K562 (cell line): Measurements from ENCODE around the gene KRT83. TPM values are rescaled to one million over a fixed set of nuclear protein-coding genes. Genes with fewer than 3 reads are reported as not detected.

ENCODE experiments used
- ATAC-seq: fragments of 200-7000 bp; cut with Tn5 transposase; 3 replicates; pipeline ENCODE4 v1.9.1; 2020; ENCODE audit warnings: moderate library complexity
- BruUV-seq: library from RNA; stranded (reverse); fragments of 400-500 nt; replicated peaks from 2 replicates; lab custom pipeline; 2021; lab: Mats Ljungman, UMichigan
- CTCF ChIA-PET: fragments of 300-600 bp; formaldehyde crosslinking; extraction: SDS; loops from one replicate; lab custom pipeline; 2021; ENCODE audit warnings: low intra/inter-chr PET ratio; lab: Yijun Ruan, JAX
- POLR2A ChIA-PET: fragments of 300-600, 350-650 bp; sonication (Branson Sonifier 250); formaldehyde crosslinking; extraction: SDS; loops from one replicate; lab custom pipeline; 2021; ENCODE audit warnings: antibody characterized with exemption, inconsistent platforms; lab: Yijun Ruan, JAX
- DNase-seq, 4 experiments: peaks; one replicate each; pipeline versions ENCODE4 v3.0.0 to v3.0.0-alpha.2; 2011 to 2018; ENCODE audit warnings: low spot score in 3 of 4, mixed read lengths in 3 of 4; ENCODE audit errors: extremely low read depth in 1 of 4
- FAIRE-seq: peaks from 2 replicates; lab custom pipeline; 2011; peaks lifted over from hg19 to GRCh38; lab: Jason Lieb, UNC
- H2AFZ ChIP-seq: 2 replicates; pipeline ENCODE4 v1.6.0; 2011; ENCODE audit warnings: low read depth, low read length, control low read depth, inconsistent platforms
- H3K27ac ChIP-seq: fragments of 200-600 bp; 3 replicates; pipeline ENCODE4 v1.8.0; 2011; ENCODE audit warnings: low read depth, mild to moderate bottlenecking, control low read depth, inconsistent platforms, low read length, moderate library complexity, mixed read lengths; ENCODE audit errors: extremely low read depth
- H3K27me3 ChIP-seq, 2 experiments: fragments of 300-600 bp in 1 of 2; 2 replicates in 1 of 2; 3 replicates in 1 of 2; pipeline versions ENCODE4 v1.6.0 to v1.8.0; 2011; ENCODE audit warnings: inconsistent platforms in 2 of 2, low read length in 2 of 2, mild to moderate bottlenecking in 1 of 2, mixed read lengths in 1 of 2, moderate library complexity in 1 of 2; ENCODE audit not compliant: control insufficient read depth in 2 of 2, insufficient read depth in 2 of 2
- H3K36me3 ChIP-seq: fragments of 300-600 bp; 3 replicates; pipeline ENCODE4 v1.8.0; 2011; ENCODE audit warnings: mild to moderate bottlenecking, low read length, inconsistent platforms; ENCODE audit not compliant: control insufficient read depth, insufficient read depth
- H3K4me1 ChIP-seq, 2 experiments: fragments of 200-600 bp in 1 of 2; replicated peaks in 1 of 2; 2 replicates in 1 of 2; 3 replicates in 1 of 2; pipeline versions ENCODE4 v1.5.1 to v1.8.0; 2011; ENCODE audit warnings: inconsistent platforms in 2 of 2, low read length in 2 of 2, mild to moderate bottlenecking in 1 of 2, mixed read lengths in 1 of 2, moderate library complexity in 1 of 2; ENCODE audit not compliant: control insufficient read depth in 2 of 2, insufficient read depth in 2 of 2
- H3K4me2 ChIP-seq: 2 replicates; pipeline ENCODE4 v1.6.1; 2011; ENCODE audit warnings: low read length, control low read depth, inconsistent platforms, mixed read lengths; ENCODE audit not compliant: insufficient read depth
- H3K4me3 ChIP-seq: fragments of 200-600 bp; sonication (generic), shearing (Covaris generic); 2 replicates; pipeline ENCODE4 v1.5.1; 2016; ENCODE audit warnings: control low read depth, inconsistent platforms
- H3K79me2 ChIP-seq: fragments of 200-600 bp; 3 replicates; pipeline ENCODE4 v1.8.0; 2011; ENCODE audit warnings: low read length, inconsistent platforms; ENCODE audit not compliant: control insufficient read depth, insufficient read depth
- H3K9ac ChIP-seq, 2 experiments: 2 replicates each; pipeline versions ENCODE4 v1.6.0 to v1.6.1; 2011; ENCODE audit warnings: low read depth in 2 of 2, low read length in 2 of 2, control low read depth in 1 of 2, inconsistent platforms in 1 of 2, mild to moderate bottlenecking in 1 of 2, mixed read lengths in 1 of 2; ENCODE audit not compliant: insufficient read depth in 1 of 2
- H3K9me1 ChIP-seq: one replicate; pipeline ENCODE4 v1.6.0; 2011; ENCODE audit warnings: inconsistent platforms, mild to moderate bottlenecking, low read length, moderate library complexity; ENCODE audit not compliant: control insufficient read depth, insufficient read depth
- H3K9me3 ChIP-seq: replicated peaks from 2 replicates; pipeline ENCODE4 v1.5.1; 2011; ENCODE audit warnings: low read depth, low read length, inconsistent platforms; ENCODE audit not compliant: control insufficient read depth, insufficient read depth
- H4K20me1 ChIP-seq: replicated peaks from 2 replicates; pipeline ENCODE4 v1.6.1; 2011; ENCODE audit warnings: low read length, inconsistent platforms, mixed read lengths; ENCODE audit not compliant: control insufficient read depth, insufficient read depth
- RBM14 ChIP-seq: fragments of 200-400 bp; formaldehyde crosslinking; IDR thresholded peaks from 2 replicates; pipeline ENCODE4 v1.6.1; 2018; ENCODE audit warnings: low read depth, mild to moderate bottlenecking, low read length, moderate library complexity, borderline replicate concordance; ENCODE audit not compliant: insufficient read depth
- RUNX1 ChIP-seq: sonication (generic); IDR thresholded peaks from 2 replicates; pipeline ENCODE4 v1.6.1; 2016; ENCODE audit warnings: antibody characterized with exemption, low read depth
- ZNF316 ChIP-seq: fragments of 450-650 bp; IDR thresholded peaks from 2 replicates; pipeline ENCODE4 v1.6.1; 2016
- ZNF586 ChIP-seq: fragments of 450-650 bp; formaldehyde crosslinking; conservative IDR thresholded peaks from 2 replicates; pipeline ENCODE4 v1.4.0; 2020; ENCODE audit warnings: mild to moderate bottlenecking, moderate library complexity
- ZNF609 ChIP-seq: sonication (generic); formaldehyde crosslinking; IDR thresholded peaks from 2 replicates; pipeline ENCODE4 v1.8.1; 2023; ENCODE audit warnings: missing genetic modification reagents, mild to moderate bottlenecking, borderline replicate concordance
- WGBS: fragments of 100-300 bp; shearing (Covaris generic); methylation state at CpG from one replicate; pipeline ENCODE4 v1.1.6; 2016; ENCODE audit warnings: low coverage, mixed read lengths; ENCODE audit not compliant: insufficient coverage; ENCODE audit errors: missing lambda C conversion rate; 5-methylcytosine and 5-hydroxymethylcytosine counted together
- in situ Hi-C: fragments of 300-500 bp; cut with MboI; formaldehyde crosslinking; loops from 4 replicates; pipeline ENCODE4 v1.15.0; 2018; ENCODE audit warnings: inconsistent platforms, mixed read lengths
- intact Hi-C: fragments of 100-400 bp; cut with micrococcal nuclease; formaldehyde crosslinking; loops from 2 replicates; pipeline ENCODE4 v1.14.2; 2022
- polyA plus RNA-seq, 8 experiments: library from polyadenylated mRNA; depleted of rRNA in 4 of 8; stranded (reverse) in 5 of 8; unstranded in 3 of 8; fragments of >200 nt; fragmentation: Nextera tagmentation in 2 of 8; fragmentation: Illumina TruSeq in 1 of 8; extraction: Ambion mirVana in 2 of 8; extraction: Trizol in 1 of 8; gene quantifications; 2 replicates each; pipeline versions ENCODE4 v1.2.1 to v1.2.3, GENCODE V29; 2011 to 2014; ENCODE audit warnings: inconsistent platforms in 1 of 8, missing spikeins in 1 of 8
- total RNA-seq, 7 experiments: library from RNA; depleted of rRNA in 6 of 7; stranded (reverse); fragments of >200 nt in 6 of 7; fragmentation: Illumina TruSeq in 2 of 7; extraction: Trizol in 2 of 7; gene quantifications; 2 replicates each; pipeline versions ENCODE4 v1.2.1 to v1.2.3, GENCODE V29; 2011 to 2021; ENCODE audit warnings: low replicate concordance in 1 of 7
- TF ChIP-seq, protein P1 (sequence below): sonication (generic); formaldehyde crosslinking; IDR thresholded peaks from 2 replicates; pipeline ENCODE4 v1.8.0; 2022; ENCODE audit warnings: mild to moderate bottlenecking, missing genetic modification reagents

Gene KRT83
- total and polyA plus RNA-seq, 9 of the 15 experiments (the other 6 are each of a cell fraction or from before 2014, with no cell fraction given) = not detected

GRCh38 chr12:52323001-52323400 lies 1.8 kb upstream of the KRT83 start:
- Histone ChIP-seq H3K4me3 (no peak overlapping the region), H3K36me3 (no peaks in the 10 kb centered on the region), H3K9me1 (no peaks in the 10 kb centered on the region)
- intact Hi-C loops = no loop called here
- TF ChIP-seq RBM14 = no peak
- TF ChIP-seq RUNX1 = no peak
- TF ChIP-seq, all 486 proteins: peak for 0
- ATAC-seq (no peak), DNase-seq (no peak), FAIRE-seq (no peak)
- Histone ChIP-seq H4K20me1 (peaks cover 4% of the 10 kb centered on the region; the same call in 1 of the 2 replicates), H3K9me3 (no peaks in the 10 kb centered on the region), H3K4me2 (no peak overlapping the region), H3K27ac (no peak overlapping the region), H3K4me1 (no peaks in the 10 kb centered on the region), H3K79me2 (no peaks in the 10 kb centered on the region), H3K9ac (no peak overlapping the region), H2AFZ (no peak overlapping the region), H3K27me3 (peaks cover 14 to 62% of the 10 kb centered on the region in 2 experiments; a peak in 4 of 5 replicates)
- ChIA-PET POLR2A (interaction anchor here (0.7 kb wide), 1 partner anchor 1341 kb away, joined by 3 read pairs; no protein-coding TSS in a partner anchor), CTCF (no interaction called here)
- in situ Hi-C loops = no loop called here
- no TSS peak for BruUV-seq
- 0% methylated on average over 1 of the region's 1 CpG for WGBS

DNA sequence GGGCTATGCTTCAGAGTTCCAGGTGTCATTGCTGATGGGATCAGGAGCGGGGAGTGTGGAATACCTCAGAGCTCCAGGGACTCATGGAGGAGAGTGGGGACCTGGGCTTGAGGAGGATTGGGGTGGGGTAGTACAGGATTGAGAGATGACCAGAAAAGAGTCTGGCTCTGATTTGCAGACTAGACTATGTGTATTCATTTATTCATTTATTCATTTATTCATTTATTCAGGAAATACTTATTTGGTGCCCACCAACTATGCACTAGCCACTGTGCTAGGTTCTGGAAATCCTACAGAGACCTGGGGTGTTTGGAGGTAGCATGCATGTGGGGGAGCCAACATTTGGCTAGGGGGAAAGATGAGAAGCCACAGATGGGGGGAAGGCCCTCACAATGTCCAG lies 871 bp upstream of the KRT83 start:
- H3K79me2 ChIP-seq = no peaks in the 10 kb centered on the region
- H4K20me1 ChIP-seq = peaks cover 4% of the 10 kb centered on the region; the same call in 1 of the 2 replicates
- no peaks in the 10 kb centered on the region for H3K9me3 ChIP-seq
- no peaks in the 10 kb centered on the region for H3K9me1 ChIP-seq
- no peak for FAIRE-seq
- in situ Hi-C loops (no loop called here), intact Hi-C loops (no loop called here)
- no peak overlapping the region for H2AFZ ChIP-seq
- no peak for ATAC-seq
- no peak overlapping the region for H3K27ac ChIP-seq
- no TSS peak for BruUV-seq
- WGBS = 0% methylated on average over 1 of the region's 1 CpG
- H3K27me3 ChIP-seq = peaks cover 14 to 64% of the 10 kb centered on the region in 2 experiments; a peak in 4 of 5 replicates
- H3K4me3 ChIP-seq = no peak overlapping the region
- POLR2A ChIA-PET = no interaction called here
- H3K9ac ChIP-seq = no peak overlapping the region
- DNase-seq = no peak
- H3K4me2 ChIP-seq = no peak overlapping the region
- CTCF ChIA-PET = no interaction called here
- no peaks in the 10 kb centered on the region for H3K4me1 ChIP-seq
- no peaks in the 10 kb centered on the region for H3K36me3 ChIP-seq
- TF ChIP-seq ZNF316 = no peak
- TF ChIP-seq, protein P1, sequence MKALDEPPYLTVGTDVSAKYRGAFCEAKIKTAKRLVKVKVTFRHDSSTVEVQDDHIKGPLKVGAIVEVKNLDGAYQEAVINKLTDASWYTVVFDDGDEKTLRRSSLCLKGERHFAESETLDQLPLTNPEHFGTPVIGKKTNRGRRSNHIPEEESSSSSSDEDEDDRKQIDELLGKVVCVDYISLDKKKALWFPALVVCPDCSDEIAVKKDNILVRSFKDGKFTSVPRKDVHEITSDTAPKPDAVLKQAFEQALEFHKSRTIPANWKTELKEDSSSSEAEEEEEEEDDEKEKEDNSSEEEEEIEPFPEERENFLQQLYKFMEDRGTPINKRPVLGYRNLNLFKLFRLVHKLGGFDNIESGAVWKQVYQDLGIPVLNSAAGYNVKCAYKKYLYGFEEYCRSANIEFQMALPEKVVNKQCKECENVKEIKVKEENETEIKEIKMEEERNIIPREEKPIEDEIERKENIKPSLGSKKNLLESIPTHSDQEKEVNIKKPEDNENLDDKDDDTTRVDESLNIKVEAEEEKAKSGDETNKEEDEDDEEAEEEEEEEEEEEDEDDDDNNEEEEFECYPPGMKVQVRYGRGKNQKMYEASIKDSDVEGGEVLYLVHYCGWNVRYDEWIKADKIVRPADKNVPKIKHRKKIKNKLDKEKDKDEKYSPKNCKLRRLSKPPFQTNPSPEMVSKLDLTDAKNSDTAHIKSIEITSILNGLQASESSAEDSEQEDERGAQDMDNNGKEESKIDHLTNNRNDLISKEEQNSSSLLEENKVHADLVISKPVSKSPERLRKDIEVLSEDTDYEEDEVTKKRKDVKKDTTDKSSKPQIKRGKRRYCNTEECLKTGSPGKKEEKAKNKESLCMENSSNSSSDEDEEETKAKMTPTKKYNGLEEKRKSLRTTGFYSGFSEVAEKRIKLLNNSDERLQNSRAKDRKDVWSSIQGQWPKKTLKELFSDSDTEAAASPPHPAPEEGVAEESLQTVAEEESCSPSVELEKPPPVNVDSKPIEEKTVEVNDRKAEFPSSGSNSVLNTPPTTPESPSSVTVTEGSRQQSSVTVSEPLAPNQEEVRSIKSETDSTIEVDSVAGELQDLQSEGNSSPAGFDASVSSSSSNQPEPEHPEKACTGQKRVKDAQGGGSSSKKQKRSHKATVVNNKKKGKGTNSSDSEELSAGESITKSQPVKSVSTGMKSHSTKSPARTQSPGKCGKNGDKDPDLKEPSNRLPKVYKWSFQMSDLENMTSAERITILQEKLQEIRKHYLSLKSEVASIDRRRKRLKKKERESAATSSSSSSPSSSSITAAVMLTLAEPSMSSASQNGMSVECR = no peak
- no peak for TF ChIP-seq ZNF586 (CRISPR knock-in tag)
- no peak for TF ChIP-seq ZNF609 (CRISPR knock-in tag)
